HEK293 (cell line): Measurements from ENCODE around the gene BCAS3.

ENCODE experiments used
- CTCF ChIP-seq: fragments of 450-650 bp; formaldehyde crosslinking; IDR thresholded peaks from 2 replicates; pipeline ENCODE4 v1.5.1; 2016; ENCODE audit warnings: missing biosample characterization, missing genetic modification characterization
- GLI4 ChIP-seq: fragments of 450-650 bp; formaldehyde crosslinking; IDR thresholded peaks from 2 replicates; pipeline ENCODE4 v1.5.1; 2016; ENCODE audit warnings: missing biosample characterization, missing genetic modification characterization
- MZF1 ChIP-seq: fragments of 450-650 bp; formaldehyde crosslinking; IDR thresholded peaks from 2 replicates; pipeline ENCODE4 v1.5.1; 2017; ENCODE audit warnings: missing biosample characterization, missing genetic modification characterization, borderline replicate concordance
- SP2 ChIP-seq: fragments of 450-650 bp; formaldehyde crosslinking; IDR thresholded peaks from 2 replicates; pipeline ENCODE4 v1.5.1; 2016; ENCODE audit warnings: missing biosample characterization, missing genetic modification characterization
- ZNF114 ChIP-seq: fragments of 450-650 bp; formaldehyde crosslinking; IDR thresholded peaks from 2 replicates; pipeline ENCODE4 v1.5.0; 2017; ENCODE audit warnings: missing biosample characterization, missing genetic modification characterization
- ZNF121 ChIP-seq: fragments of 450-650 bp; formaldehyde crosslinking; IDR thresholded peaks from 2 replicates; pipeline ENCODE4 v1.5.1; 2016; ENCODE audit warnings: missing biosample characterization, missing genetic modification characterization
- ZNF211 ChIP-seq: fragments of 450-650 bp; formaldehyde crosslinking; IDR thresholded peaks from 2 replicates; pipeline ENCODE4 v1.5.1; 2016; ENCODE audit warnings: low read depth, missing biosample characterization, missing genetic modification characterization
- ZNF311 ChIP-seq: fragments of 450-650 bp; formaldehyde crosslinking; IDR thresholded peaks from 2 replicates; pipeline ENCODE4 v1.5.1; 2017; ENCODE audit warnings: missing biosample characterization, missing genetic modification characterization, borderline replicate concordance
- ZNF513 ChIP-seq: fragments of 450-650 bp; IDR thresholded peaks from 2 replicates; pipeline ENCODE4 v1.5.1; 2018; ENCODE audit warnings: missing biosample characterization, missing genetic modification characterization
- ZNF776 ChIP-seq: fragments of 450-650 bp; formaldehyde crosslinking; IDR thresholded peaks from 2 replicates; pipeline ENCODE4 v1.5.0; 2017; ENCODE audit warnings: missing biosample characterization, missing genetic modification characterization, borderline replicate concordance
- TF ChIP-seq, protein P1 (sequence below): fragments of 450-650 bp; formaldehyde crosslinking; IDR thresholded peaks from 2 replicates; pipeline ENCODE4 v1.5.1; 2016; ENCODE audit warnings: missing biosample characterization, missing genetic modification characterization
- TF ChIP-seq, protein P2 (sequence below): fragments of 450-650 bp; formaldehyde crosslinking; IDR thresholded peaks from 2 replicates; pipeline ENCODE4 v1.5.1; 2016; ENCODE audit warnings: missing biosample characterization, missing genetic modification characterization, low read depth
- TF ChIP-seq, protein P3 (sequence below): fragments of 450-650 bp; formaldehyde crosslinking; IDR thresholded peaks from 2 replicates; pipeline ENCODE4 v1.5.1; 2016; ENCODE audit warnings: missing biosample characterization, missing genetic modification characterization, low read depth

GRCh38 chr17:61406537-61406845, 728.8 kb downstream of the BCAS3 start:
- TF ChIP-seq, protein P1, sequence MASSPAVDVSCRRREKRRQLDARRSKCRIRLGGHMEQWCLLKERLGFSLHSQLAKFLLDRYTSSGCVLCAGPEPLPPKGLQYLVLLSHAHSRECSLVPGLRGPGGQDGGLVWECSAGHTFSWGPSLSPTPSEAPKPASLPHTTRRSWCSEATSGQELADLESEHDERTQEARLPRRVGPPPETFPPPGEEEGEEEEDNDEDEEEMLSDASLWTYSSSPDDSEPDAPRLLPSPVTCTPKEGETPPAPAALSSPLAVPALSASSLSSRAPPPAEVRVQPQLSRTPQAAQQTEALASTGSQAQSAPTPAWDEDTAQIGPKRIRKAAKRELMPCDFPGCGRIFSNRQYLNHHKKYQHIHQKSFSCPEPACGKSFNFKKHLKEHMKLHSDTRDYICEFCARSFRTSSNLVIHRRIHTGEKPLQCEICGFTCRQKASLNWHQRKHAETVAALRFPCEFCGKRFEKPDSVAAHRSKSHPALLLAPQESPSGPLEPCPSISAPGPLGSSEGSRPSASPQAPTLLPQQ (tag by site-specific recombination): no peak
- TF ChIP-seq CTCF (tag by site-specific recombination) (no peak), SP2 (tag by site-specific recombination) (no peak), ZNF513 (tag by site-specific recombination) (no peak), GLI4 (tag by site-specific recombination) (no peak), ZNF776 (no peak), ZNF121 (tag by site-specific recombination) (no peak), ZNF211 (tag by site-specific recombination) (no peak), ZNF114 (tag by site-specific recombination) (no peak), MZF1 (no peak), ZNF311 (no peak)
- TF ChIP-seq, protein P2, sequence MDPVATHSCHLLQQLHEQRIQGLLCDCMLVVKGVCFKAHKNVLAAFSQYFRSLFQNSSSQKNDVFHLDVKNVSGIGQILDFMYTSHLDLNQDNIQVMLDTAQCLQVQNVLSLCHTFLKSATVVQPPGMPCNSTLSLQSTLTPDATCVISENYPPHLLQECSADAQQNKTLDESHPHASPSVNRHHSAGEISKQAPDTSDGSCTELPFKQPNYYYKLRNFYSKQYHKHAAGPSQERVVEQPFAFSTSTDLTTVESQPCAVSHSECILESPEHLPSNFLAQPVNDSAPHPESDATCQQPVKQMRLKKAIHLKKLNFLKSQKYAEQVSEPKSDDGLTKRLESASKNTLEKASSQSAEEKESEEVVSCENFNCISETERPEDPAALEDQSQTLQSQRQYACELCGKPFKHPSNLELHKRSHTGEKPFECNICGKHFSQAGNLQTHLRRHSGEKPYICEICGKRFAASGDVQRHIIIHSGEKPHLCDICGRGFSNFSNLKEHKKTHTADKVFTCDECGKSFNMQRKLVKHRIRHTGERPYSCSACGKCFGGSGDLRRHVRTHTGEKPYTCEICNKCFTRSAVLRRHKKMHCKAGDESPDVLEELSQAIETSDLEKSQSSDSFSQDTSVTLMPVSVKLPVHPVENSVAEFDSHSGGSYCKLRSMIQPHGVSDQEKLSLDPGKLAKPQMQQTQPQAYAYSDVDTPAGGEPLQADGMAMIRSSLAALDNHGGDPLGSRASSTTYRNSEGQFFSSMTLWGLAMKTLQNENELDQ (tag by site-specific recombination): no peak
- TF ChIP-seq, protein P3, sequence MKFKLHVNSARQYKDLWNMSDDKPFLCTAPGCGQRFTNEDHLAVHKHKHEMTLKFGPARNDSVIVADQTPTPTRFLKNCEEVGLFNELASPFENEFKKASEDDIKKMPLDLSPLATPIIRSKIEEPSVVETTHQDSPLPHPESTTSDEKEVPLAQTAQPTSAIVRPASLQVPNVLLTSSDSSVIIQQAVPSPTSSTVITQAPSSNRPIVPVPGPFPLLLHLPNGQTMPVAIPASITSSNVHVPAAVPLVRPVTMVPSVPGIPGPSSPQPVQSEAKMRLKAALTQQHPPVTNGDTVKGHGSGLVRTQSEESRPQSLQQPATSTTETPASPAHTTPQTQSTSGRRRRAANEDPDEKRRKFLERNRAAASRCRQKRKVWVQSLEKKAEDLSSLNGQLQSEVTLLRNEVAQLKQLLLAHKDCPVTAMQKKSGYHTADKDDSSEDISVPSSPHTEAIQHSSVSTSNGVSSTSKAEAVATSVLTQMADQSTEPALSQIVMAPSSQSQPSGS: no peak
